Naive thymus-derived CD8-positive, alpha-beta T cell (primary cell): ENCODE data around the gene ROR1. TPM values are rescaled to one million over a fixed set of nuclear protein-coding genes. Genes with fewer than 3 reads are reported as not detected.
"Not testable (repeated sequence)": the region's sequence is repeated elsewhere in the genome, so short reads cannot be mapped to it uniquely, and the experiment has no call there.

ENCODE experiments used
- ATAC-seq, 2 donors: fragments of 150-1000 bp; cut with Tn5 transposase in 1 of 2; sonication (Bioruptor Pico), chemical (Tn5 transposase) in 1 of 2; 1 replicate in 1 of 2; 2 replicates in 1 of 2; pipeline ENCODE4 v1.10.0; 2021; ENCODE audit warnings: mild to moderate bottlenecking in 2 of 2, moderate library complexity in 2 of 2
- POLR2A ChIA-PET: fragments of 350-600 bp; sonication (Branson Sonifier 250); formaldehyde crosslinking; loops from one replicate; lab custom pipeline; 2021; ENCODE audit warnings: antibody characterized with exemption; lab: Charles Lee
- DNase-seq, 10 donors: peaks; one replicate each; pipeline versions ENCODE4 v3.0.0 to v3.0.0-alpha.2; 2020 to 2022
- H3K27ac Mint-ChIP-seq, 10 donors: one replicate each; pipeline ENCODE4 v1.8.0; 2020 to 2022; ENCODE audit warnings: mild to moderate bottlenecking in 10 of 10, mixed read lengths in 10 of 10, moderate library complexity in 4 of 10, inconsistent platforms in 1 of 10
- H3K27me3 Mint-ChIP-seq, 5 donors: one replicate each; pipeline ENCODE4 v1.8.0; 2021 to 2022; ENCODE audit warnings: mixed read lengths in 5 of 5
- H3K36me3 Mint-ChIP-seq, 3 donors: one replicate each; pipeline ENCODE4 v1.8.0; 2020 to 2022; ENCODE audit warnings: mixed read lengths in 3 of 3, mild to moderate bottlenecking in 2 of 3, inconsistent platforms in 1 of 3
- H3K4me1 Mint-ChIP-seq, 4 donors: one replicate each; pipeline ENCODE4 v1.8.0; 2021 to 2022; ENCODE audit warnings: mixed read lengths in 4 of 4
- H3K4me3 Mint-ChIP-seq, 10 donors: one replicate each; pipeline ENCODE4 v1.8.0; 2020 to 2022; ENCODE audit warnings: mild to moderate bottlenecking in 10 of 10, mixed read lengths in 10 of 10, moderate library complexity in 6 of 10, inconsistent platforms in 1 of 10
- H3K9me3 Mint-ChIP-seq, 9 donors: one replicate each; pipeline ENCODE4 v1.8.0; 2020 to 2022; ENCODE audit warnings: mixed read lengths in 9 of 9, mild to moderate bottlenecking in 3 of 9, inconsistent platforms in 1 of 9, moderate library complexity in 1 of 9
- polyA plus RNA-seq, 3 donors: library from polyadenylated mRNA; unstranded; fragments of 300-500 nt; fragmentation: Illumina TruSeq; gene quantifications; one replicate each; pipeline ENCODE4 v1.2.3, GENCODE V29; 2021
- total RNA-seq, 8 experiments: library from RNA in 2 of 8; stranded (reverse) in 2 of 8; gene quantifications; one replicate each; pipeline ENCODE4 v1.2.3 and lab custom pipeline; 2021 to 2026

ROR1 gene
- total and polyA plus RNA-seq, 5 experiments from 2014 or later: 0.44 to 0.80 TPM; not detected in 3

- H3K27me3 Mint-ChIP-seq: no peaks in the 10 kb centered on the region
- H3K36me3 Mint-ChIP-seq: no peaks in the 10 kb centered on the region
- no peak overlapping the region for H3K27ac Mint-ChIP-seq
- POLR2A ChIA-PET: no interaction called here
- H3K4me3 Mint-ChIP-seq: no peak overlapping the region
- DNase-seq (no peak), ATAC-seq (no peak)
- H3K9me3 Mint-ChIP-seq: no peaks in the 10 kb centered on the region
- no peaks in the 10 kb centered on the region for H3K4me1 Mint-ChIP-seq
Observed at GRCh38 chr1:64196074-64196870, 422.5 kb downstream of the ROR1 start.

GRCh38 chr1:64197076-64197475, 423.3 kb downstream of the ROR1 start:
- no peak overlapping the region for H3K27ac Mint-ChIP-seq
- no peaks in the 10 kb centered on the region for H3K9me3 Mint-ChIP-seq
- no peaks in the 10 kb centered on the region for H3K27me3 Mint-ChIP-seq
- H3K36me3 Mint-ChIP-seq: no peaks in the 10 kb centered on the region
- no peak overlapping the region for H3K4me3 Mint-ChIP-seq
- DNase-seq: no peak
- ATAC-seq: no peak
- POLR2A ChIA-PET: no interaction called here
- no peaks in the 10 kb centered on the region for H3K4me1 Mint-ChIP-seq

GRCh38 chr1:64199154-64199553, 425.3 kb downstream of the ROR1 start:
- H3K27me3 Mint-ChIP-seq: peaks cover 2 to 14% (median 4%) of the 10 kb centered on the region in 5 donors
- no peak for DNase-seq
- H3K4me1 Mint-ChIP-seq: no peaks in the 10 kb centered on the region
- POLR2A ChIA-PET: no interaction called here
- no peak overlapping the region for H3K4me3 Mint-ChIP-seq
- no peaks in the 10 kb centered on the region for H3K9me3 Mint-ChIP-seq
- no peaks in the 10 kb centered on the region for H3K36me3 Mint-ChIP-seq
- no peak overlapping the region for H3K27ac Mint-ChIP-seq
- no peak for ATAC-seq

GRCh38 chr1:64200064-64200463, 426.2 kb downstream of the ROR1 start:
- H3K4me1 Mint-ChIP-seq: no peaks in the 10 kb centered on the region

GRCh38 chr1:64203420-64203819, 429.6 kb downstream of the ROR1 start, which contains the start of gene UBE2U:
Gene UBE2U, plus strand, starts transcription at chr1:64203623. Its CDS starts 428 bp downstream, at chr1:64204051.
- peaks cover 6 to 23% (median 13%) of the 10 kb centered on the region in 5 donors for H3K27me3 Mint-ChIP-seq
- H3K4me3 Mint-ChIP-seq: no peak within 1 kb of the TSS
- no peaks in the 10 kb centered on the region for H3K4me1 Mint-ChIP-seq
- ATAC-seq: no peak
- no peaks in the 10 kb centered on the region for H3K9me3 Mint-ChIP-seq
- DNase-seq: no peak
- no peaks in the 10 kb centered on the region for H3K36me3 Mint-ChIP-seq
- H3K27ac Mint-ChIP-seq: peak within 1 kb of the TSS in 1 of 10 donors; percentile 41
- POLR2A ChIA-PET: no interaction called here

More at GRCh38 chr1:64200064-64200463, 426.2 kb downstream of the ROR1 start:
- DNase-seq (no peak), ATAC-seq (no peak)
- H3K36me3 Mint-ChIP-seq: no peaks in the 10 kb centered on the region
- POLR2A ChIA-PET: no interaction called here
- H3K27me3 Mint-ChIP-seq: peaks cover 2 to 23% (median 7%) of the 10 kb centered on the region in 5 donors
- no peaks in the 10 kb centered on the region for H3K9me3 Mint-ChIP-seq
- no peak overlapping the region for H3K27ac Mint-ChIP-seq
- no peak overlapping the region for H3K4me3 Mint-ChIP-seq

GRCh38 chr1:64209221-64209620, 435.4 kb downstream of the ROR1 start:
- Mint-ChIP-seq H3K4me3 (no peak overlapping the region), H3K4me1 (no peaks in the 10 kb centered on the region), H3K27me3 (peaks cover 9 to 23% (median 10%) of the 10 kb centered on the region in 5 donors), H3K9me3 (no peaks in the 10 kb centered on the region), H3K27ac (no peak overlapping the region), H3K36me3 (no peaks in the 10 kb centered on the region)
- DNase-seq: no peak
- no peak for ATAC-seq
- POLR2A ChIA-PET: no interaction called here

GRCh38 chr1:64212031-64212430, 438.2 kb downstream of the ROR1 start:
- no peak overlapping the region for H3K27ac Mint-ChIP-seq
- ATAC-seq: no peak
- no peak overlapping the region for H3K4me3 Mint-ChIP-seq

DNA sequence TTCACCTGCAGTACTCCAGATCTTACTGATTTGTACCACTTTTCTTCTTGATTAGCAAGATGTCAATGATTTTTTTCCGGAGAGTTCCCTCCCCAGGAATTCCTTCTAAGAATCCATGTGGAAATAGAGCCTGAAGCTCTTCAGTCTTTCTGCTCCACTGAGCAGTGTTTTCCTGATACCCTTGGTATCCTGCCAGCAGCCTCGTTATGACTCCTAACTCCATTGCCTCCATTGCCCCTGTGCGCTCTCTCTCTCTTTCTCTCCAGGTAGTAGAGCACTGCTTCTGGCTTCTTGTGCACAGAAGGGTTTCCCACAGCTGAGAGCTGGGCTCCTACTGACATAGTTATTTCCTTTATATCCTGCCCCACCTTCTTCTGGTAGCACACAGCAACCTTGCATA, 441.8 kb downstream of the ROR1 start:
- H3K27ac Mint-ChIP-seq: no peak overlapping the region
- POLR2A ChIA-PET: no interaction called here
- no peak for ATAC-seq
- DNase-seq: no peak
- peaks cover 7 to 26% (median 15%) of the 10 kb centered on the region in 5 donors for H3K27me3 Mint-ChIP-seq
- H3K4me1 Mint-ChIP-seq: no peaks in the 10 kb centered on the region
- no peaks in the 10 kb centered on the region for H3K36me3 Mint-ChIP-seq
- no peak overlapping the region for H3K4me3 Mint-ChIP-seq
- no peaks in the 10 kb centered on the region for H3K9me3 Mint-ChIP-seq

More at GRCh38 chr1:64212031-64212430, 438.2 kb downstream of the ROR1 start:
- Mint-ChIP-seq H3K27me3 (peaks cover 3 to 16% (median 10%) of the 10 kb centered on the region in 5 donors), H3K9me3 (no peaks in the 10 kb centered on the region), H3K4me1 (no peaks in the 10 kb centered on the region), H3K36me3 (no peaks in the 10 kb centered on the region)
- POLR2A ChIA-PET: no interaction called here
- DNase-seq: no peak

GRCh38 chr1:64220241-64220640, 446.4 kb downstream of the ROR1 start:
- Mint-ChIP-seq H3K4me3 (no peak overlapping the region), H3K27ac (no peak overlapping the region), H3K4me1 (no peaks in the 10 kb centered on the region), H3K36me3 (no peaks in the 10 kb centered on the region), H3K9me3 (no peaks in the 10 kb centered on the region), H3K27me3 (peaks cover 7 to 19% (median 9%) of the 10 kb centered on the region in 5 donors)
- ATAC-seq (no peak), DNase-seq (no peak)
- POLR2A ChIA-PET: no interaction called here

- Mint-ChIP-seq H3K27ac (no peak overlapping the region), H3K9me3 (no peaks in the 10 kb centered on the region), H3K4me3 (no peak overlapping the region), H3K4me1 (no peaks in the 10 kb centered on the region), H3K27me3 (peaks cover 6 to 12% (median 9%) of the 10 kb centered on the region in 5 donors), H3K36me3 (no peaks in the 10 kb centered on the region)
- POLR2A ChIA-PET: no interaction called here
- ATAC-seq (no peak), DNase-seq (no peak)
Observed at GRCh38 chr1:64223329-64224151, 449.7 kb downstream of the ROR1 start.

DNA sequence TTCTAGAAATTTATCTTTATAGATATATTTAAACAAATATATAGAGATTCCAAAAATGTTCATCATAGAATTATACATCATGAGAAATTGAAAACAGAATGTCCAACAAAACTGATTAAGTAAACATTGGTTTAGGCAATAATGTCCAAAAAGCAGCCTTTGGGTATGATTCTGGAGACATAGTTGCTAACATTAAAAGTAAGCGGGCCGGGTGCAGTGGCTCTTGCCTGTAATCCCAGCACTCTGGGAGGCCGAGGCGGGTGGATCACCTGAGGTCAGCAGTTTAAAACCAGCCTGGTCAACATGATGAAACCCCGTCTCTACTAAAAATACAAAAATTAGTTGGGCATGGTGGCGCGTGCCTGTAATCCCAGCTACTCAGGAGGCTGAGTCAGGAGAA, 450.4 kb downstream of the ROR1 start:
- DNase-seq, ATAC-seq, H3K4me3 Mint-ChIP-seq, H3K36me3 Mint-ChIP-seq, H3K9me3 Mint-ChIP-seq, H3K4me1 Mint-ChIP-seq, POLR2A ChIA-PET, H3K27ac Mint-ChIP-seq: not testable (repeated sequence)
- H3K27me3 Mint-ChIP-seq: peaks cover 4 to 11% (median 7%) of the 10 kb centered on the region in 5 donors

DNA sequence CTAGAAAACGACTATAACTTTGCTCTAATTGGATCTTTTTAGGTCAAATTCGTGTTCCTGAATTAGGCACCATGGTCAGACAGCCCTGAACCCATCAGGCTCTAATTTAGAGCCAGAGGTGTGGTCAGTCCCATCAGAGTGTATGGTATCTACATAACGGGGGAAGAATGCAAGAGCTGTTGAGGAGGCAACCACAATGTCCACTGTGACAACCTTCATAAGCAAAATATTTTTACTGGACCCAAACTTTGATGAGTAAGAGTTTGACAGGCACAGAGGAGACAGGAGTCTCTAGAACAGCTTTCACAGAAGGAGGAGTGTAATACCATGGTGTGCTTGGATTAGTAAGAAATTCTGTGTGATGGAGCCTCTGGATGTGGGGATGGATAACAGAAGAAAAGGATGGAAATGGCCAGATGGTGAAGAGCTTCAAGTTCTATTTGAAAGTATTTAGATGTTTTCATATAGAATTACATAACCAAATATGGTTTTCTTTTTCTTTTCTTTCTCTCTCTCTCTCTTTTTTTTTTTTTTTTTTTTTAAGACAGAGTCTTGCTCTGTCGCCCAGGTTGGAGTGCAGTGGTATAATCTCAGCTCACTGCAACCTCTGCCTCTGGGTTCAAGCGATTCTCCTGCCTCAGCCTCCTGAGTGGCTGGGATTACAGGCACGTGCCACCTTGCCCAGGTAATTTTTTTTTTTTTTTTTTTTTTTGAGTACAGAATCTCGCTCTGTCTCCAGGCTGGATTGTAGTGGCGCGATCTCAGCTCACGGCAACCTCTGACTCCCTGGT, 454.5 kb downstream of the ROR1 start:
- no peak for ATAC-seq
- H3K36me3 Mint-ChIP-seq: no peaks in the 10 kb centered on the region
- no peak overlapping the region for H3K4me3 Mint-ChIP-seq
- H3K4me1 Mint-ChIP-seq: no peaks in the 10 kb centered on the region
- peak overlapping the region in 1 of 10 donors; percentile 57 for H3K27ac Mint-ChIP-seq
- peaks cover 5 to 15% (median 11%) of the 10 kb centered on the region in 5 donors for H3K27me3 Mint-ChIP-seq
- no peak for DNase-seq
- H3K9me3 Mint-ChIP-seq: no peaks in the 10 kb centered on the region
- POLR2A ChIA-PET: no interaction called here
